IMR-90 (cell line): ENCODE data around the gene PROK2. TPM values are rescaled to one million over a fixed set of nuclear protein-coding genes. Genes with fewer than 3 reads are reported as not detected.

ENCODE experiments used
- ATAC-seq: fragments of 200-7000 bp; cut with Tn5 transposase; 2 replicates; pipeline ENCODE4 v1.9.1; 2020; ENCODE audit warnings: low read depth, mild to moderate bottlenecking, moderate library complexity
- BruUV-seq: library from RNA; stranded (reverse); fragments of 400-500 nt; replicated peaks from 2 replicates; lab custom pipeline; 2021; lab: Mats Ljungman, UMichigan
- CTCF ChIA-PET: fragments of 300-600 bp; formaldehyde crosslinking; extraction: SDS; loops from one replicate; lab custom pipeline; 2021; ENCODE audit warnings: antibody characterized with exemption; lab: Yijun Ruan, JAX
- POLR2A ChIA-PET: fragments of 300-600 bp; sonication (Branson Sonifier 250); formaldehyde crosslinking; loops from one replicate; lab custom pipeline; 2022; ENCODE audit warnings: antibody characterized with exemption; ENCODE audit not compliant: unreplicated experiment; lab: Charles Lee
- DNase-seq: peaks from one replicate; pipeline ENCODE4 v3.0.0; 2013
- H2AFZ ChIP-seq: replicated peaks from 2 replicates; pipeline ENCODE3; 2013; ENCODE audit warnings: low read length, mild to moderate bottlenecking; ENCODE audit not compliant: poor library complexity
- H2AK5ac ChIP-seq: 2 replicates; pipeline ENCODE4 v1.6.1; 2013; ENCODE audit warnings: low read depth, low read length, inconsistent platforms
- H2AK9ac ChIP-seq: replicated peaks from 2 replicates; pipeline ENCODE3; 2013; ENCODE audit warnings: mild to moderate bottlenecking, low read depth, low read length, moderate library complexity; ENCODE audit not compliant: poor library complexity
- H2BK120ac ChIP-seq: 2 replicates; pipeline ENCODE4 v1.6.1; 2013; ENCODE audit warnings: low read depth, low read length, inconsistent platforms
- H2BK15ac ChIP-seq: 3 replicates; pipeline ENCODE4 v1.6.1; 2013; ENCODE audit warnings: low read depth, low read length, inconsistent platforms
- H2BK20ac ChIP-seq: 2 replicates; pipeline ENCODE4 v1.6.1; 2013; ENCODE audit warnings: low read depth, mild to moderate bottlenecking, inconsistent platforms, low read length, moderate library complexity
- H2BK5ac ChIP-seq: 2 replicates; pipeline ENCODE4 v1.6.1; 2013; ENCODE audit warnings: mild to moderate bottlenecking, low read depth, low read length, inconsistent platforms; ENCODE audit not compliant: poor library complexity, severe bottlenecking
- H3K14ac ChIP-seq: replicated peaks from 2 replicates; pipeline ENCODE4 v1.6.1; 2013; ENCODE audit warnings: low read depth, low read length, inconsistent platforms
- H3K18ac ChIP-seq: 2 replicates; pipeline ENCODE4 v1.6.1; 2013; ENCODE audit warnings: low read depth, low read length, control low read depth
- H3K23ac ChIP-seq: 2 replicates; pipeline ENCODE4 v1.6.1; 2013; ENCODE audit warnings: low read depth, low read length, inconsistent platforms
- H3K27ac ChIP-seq: 2 replicates; pipeline ENCODE4 v1.5.1; 2013; ENCODE audit warnings: mild to moderate bottlenecking, control low read depth, low read length; ENCODE audit not compliant: insufficient read depth
- H3K27me3 ChIP-seq: 2 replicates; pipeline ENCODE4 v1.6.1; 2013; ENCODE audit warnings: low read length; ENCODE audit not compliant: control insufficient read depth, insufficient read depth
- H3K36me3 ChIP-seq: 2 replicates; pipeline ENCODE4 v1.6.1; 2013; ENCODE audit warnings: low read length, mixed read lengths; ENCODE audit not compliant: control insufficient read depth, insufficient read depth
- H3K4ac ChIP-seq: 2 replicates; pipeline ENCODE4 v1.6.1; 2013; ENCODE audit warnings: low read depth, low read length, inconsistent platforms
- H3K4me1 ChIP-seq: 2 replicates; pipeline ENCODE4 v1.6.1; 2013; ENCODE audit warnings: low read length, mixed read lengths; ENCODE audit not compliant: control insufficient read depth, insufficient read depth
- H3K4me2 ChIP-seq: 2 replicates; pipeline ENCODE4 v1.6.1; 2013; ENCODE audit warnings: low read depth, mild to moderate bottlenecking, control low read depth, low read length, moderate library complexity
- H3K4me3 ChIP-seq: 2 replicates; pipeline ENCODE4 v1.5.1; 2013; ENCODE audit warnings: low read depth, mild to moderate bottlenecking, control low read depth, low read length, moderate library complexity; ENCODE audit not compliant: insufficient read depth
- H3K56ac ChIP-seq: 2 replicates; pipeline ENCODE4 v1.6.1; 2013; ENCODE audit warnings: low read length, inconsistent platforms; ENCODE audit not compliant: insufficient read depth; ENCODE audit errors: extremely low read depth
- H3K79me1 ChIP-seq, 2 experiments: 2 replicates each; pipeline ENCODE4 v1.6.1; 2013; ENCODE audit warnings: low read length in 2 of 2, inconsistent platforms in 1 of 2, low read depth in 1 of 2
- H3K9ac ChIP-seq: 2 replicates; pipeline ENCODE4 v1.6.1; 2013; ENCODE audit warnings: low read depth, low read length, control low read depth
- H3K9me1 ChIP-seq: 2 replicates; pipeline ENCODE4 v1.6.1; 2013; ENCODE audit warnings: low read length, inconsistent platforms; ENCODE audit not compliant: insufficient read depth
- H3K9me3 ChIP-seq: 2 replicates; pipeline ENCODE4 v1.6.1; 2013; ENCODE audit warnings: low read length; ENCODE audit not compliant: control insufficient read depth, insufficient read depth
- H4K20me1 ChIP-seq: 2 replicates; pipeline ENCODE4 v1.6.1; 2013; ENCODE audit warnings: low read length, inconsistent platforms; ENCODE audit not compliant: insufficient read depth
- H4K5ac ChIP-seq: 2 replicates; pipeline ENCODE4 v1.6.1; 2013; ENCODE audit warnings: mild to moderate bottlenecking, low read depth, low read length, control low read depth
- H4K8ac ChIP-seq, 2 experiments: 2 replicates each; pipeline ENCODE4 v1.6.1; 2013; ENCODE audit warnings: low read depth in 2 of 2, low read length in 2 of 2, control low read depth in 1 of 2, inconsistent platforms in 1 of 2
- H4K91ac ChIP-seq: 2 replicates; pipeline ENCODE4 v1.6.1; 2013; ENCODE audit warnings: low read depth, low read length, inconsistent platforms; ENCODE audit not compliant: insufficient read depth
- BHLHE40 ChIP-seq: fragments of 150-350 bp; IDR thresholded peaks from 2 replicates; pipeline ENCODE4 v1.6.1; 2016; ENCODE audit warnings: mild to moderate bottlenecking, low read depth, low read length
- CHD1 ChIP-seq: IDR thresholded peaks from 2 replicates; pipeline ENCODE4 v1.6.1; 2012; ENCODE audit warnings: low read depth, low read length, improper control_type of control experiment
- MXI1 ChIP-seq: IDR thresholded peaks from 2 replicates; pipeline ENCODE4 v1.6.1; 2012; ENCODE audit warnings: low read depth, mild to moderate bottlenecking, low read length, moderate library complexity, borderline replicate concordance
- NFE2L2 ChIP-seq: fragments of 150-350 bp; IDR thresholded peaks from 2 replicates; pipeline ENCODE4 v1.6.1; 2016; ENCODE audit warnings: low read depth, mild to moderate bottlenecking, low read length
- POLR2A ChIP-seq: IDR thresholded peaks from 2 replicates; pipeline ENCODE4 v1.6.1; 2012; ENCODE audit warnings: mild to moderate bottlenecking, low read depth, low read length
- WGBS, 2 experiments: methylation state at CpG; one replicate each; pipeline versions ENCODE4 v1.1.5 to v1.1.7; 2013; ENCODE audit warnings: missing lambda C conversion rate in 2 of 2; ENCODE audit not compliant: insufficient read length in 1 of 2; ENCODE audit errors: extremely low coverage in 2 of 2; 5-methylcytosine and 5-hydroxymethylcytosine counted together
- dilution Hi-C: fragments of 300-500 bp; cut with HindIII; formaldehyde crosslinking; loops from one replicate; pipeline ENCODE4 v1.14.3; 2018; ENCODE audit warnings: low sequenced_read_pairs; ENCODE audit not compliant: unreplicated experiment
- in situ Hi-C: fragments of 300-500 bp; cut with MboI; formaldehyde crosslinking; loops from 3 replicates; pipeline ENCODE4 v1.14.3; 2019; ENCODE audit warnings: low sequenced_read_pairs, inconsistent platforms, mixed read lengths
- intact Hi-C: fragments of 100-400 bp; cut with micrococcal nuclease; formaldehyde crosslinking; loops from 2 replicates; pipeline ENCODE4 v1.10.0; 2022
- polyA plus RNA-seq, 3 experiments: library from polyadenylated mRNA; depleted of rRNA; stranded (reverse); fragments of >200 nt; gene quantifications; 2 replicates each; pipeline ENCODE4 v1.2.3, GENCODE V29; 2012; ENCODE audit warnings: low replicate concordance in 1 of 3
- total RNA-seq: library from RNA; depleted of rRNA; stranded (reverse); fragments of >200 nt; gene quantifications from 2 replicates; pipeline ENCODE4 v1.2.3, GENCODE V29; 2012
- TF ChIP-seq, protein P1 (sequence below): fragments of 150-350 bp; IDR thresholded peaks from 2 replicates; pipeline ENCODE4 v1.6.1; 2017; ENCODE audit warnings: mild to moderate bottlenecking, antibody characterized with exemption, low read length, low read depth

The PROK2 gene
- total and polyA plus RNA-seq, 2 of the 4 experiments (the other 2 are of a cell fraction): not detected

DNA sequence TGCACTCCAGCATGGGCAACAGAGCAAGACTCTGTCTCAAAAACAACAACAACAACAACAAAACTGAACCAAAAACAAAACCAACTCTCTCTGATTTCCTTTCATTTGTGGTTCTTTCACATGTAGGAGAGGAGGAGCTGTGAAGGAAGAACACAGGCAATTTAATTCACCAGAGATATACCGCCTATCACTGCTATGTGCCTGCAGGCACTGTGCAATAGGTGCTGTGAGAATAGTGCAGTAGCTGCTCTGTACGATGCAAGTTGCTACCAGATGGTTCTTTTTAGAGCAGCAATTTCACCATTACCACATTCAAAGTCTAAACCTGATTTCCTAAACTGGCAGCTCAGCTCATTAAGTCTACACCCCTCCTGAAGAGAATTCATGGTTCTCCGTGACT is 11.3 kb upstream of the PROK2 start:
- Histone ChIP-seq H3K9me3 (no peaks in the 10 kb centered on the region), H3K56ac (no peak overlapping the region), H4K5ac (no peak overlapping the region), H3K18ac (no peak overlapping the region), H3K14ac (no peak overlapping the region), H3K27ac (no peak overlapping the region), H2BK120ac (no peak overlapping the region), H3K4me1 (no peaks in the 10 kb centered on the region), H3K79me1 (no peaks in the 10 kb centered on the region), H2BK5ac (no peak overlapping the region), H2AFZ (no peak overlapping the region), H3K4me3 (no peak overlapping the region), H3K23ac (no peak overlapping the region), H3K27me3 (peaks cover 10% of the 10 kb centered on the region), H2BK20ac (no peak overlapping the region), H4K91ac (no peak overlapping the region), H2AK5ac (no peak overlapping the region), H3K9ac (no peak overlapping the region), H4K20me1 (no peaks in the 10 kb centered on the region), H4K8ac (no peak overlapping the region), H3K4ac (no peak overlapping the region), H3K36me3 (no peaks in the 10 kb centered on the region), H3K4me2 (no peak overlapping the region), H2BK15ac (no peak overlapping the region), H2AK9ac (no peak overlapping the region), H3K9me1 (no peaks in the 10 kb centered on the region)
- ChIA-PET POLR2A (no interaction called here), CTCF (no interaction called here)
- intact Hi-C loops (no loop called here), in situ Hi-C loops (no loop called here), dilution Hi-C loops (no loop called here)
- DNase-seq (no peak), ATAC-seq (no peak)
- no peak for TF ChIP-seq CHD1
- TF ChIP-seq, protein P1, sequence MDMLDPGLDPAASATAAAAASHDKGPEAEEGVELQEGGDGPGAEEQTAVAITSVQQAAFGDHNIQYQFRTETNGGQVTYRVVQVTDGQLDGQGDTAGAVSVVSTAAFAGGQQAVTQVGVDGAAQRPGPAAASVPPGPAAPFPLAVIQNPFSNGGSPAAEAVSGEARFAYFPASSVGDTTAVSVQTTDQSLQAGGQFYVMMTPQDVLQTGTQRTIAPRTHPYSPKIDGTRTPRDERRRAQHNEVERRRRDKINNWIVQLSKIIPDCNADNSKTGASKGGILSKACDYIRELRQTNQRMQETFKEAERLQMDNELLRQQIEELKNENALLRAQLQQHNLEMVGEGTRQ: no peak
- TF ChIP-seq BHLHE40: no peak
- TF ChIP-seq MXI1: no peak
- no peak for TF ChIP-seq POLR2A
- no peak for TF ChIP-seq NFE2L2
- BruUV-seq: no TSS peak
- WGBS, 2 experiments: no CpG with 5 or more reads among the region's 3 CpGs
